Epithelial cell of esophagus (primary cell): ENCODE results near the gene FBXW5.
A peak's percentile ranks its signal among the peaks of the same experiment; 100 is the strongest.

Experiments used
- DNase-seq: peaks from one replicate; pipeline ENCODE4 v3.0.0; 2010; ENCODE audit warnings: low read depth
- H3K4me3 ChIP-seq: 2 replicates; pipeline ENCODE4 v1.5.1; 2011; ENCODE audit warnings: mild to moderate bottlenecking, low read length, control low read depth
- TF ChIP-seq, protein P1 (sequence below): IDR thresholded peaks from 2 replicates; pipeline ENCODE4 v1.5.1; 2011; ENCODE audit warnings: low read depth, mild to moderate bottlenecking, low read length, control low read depth, inconsistent platforms; ENCODE audit not compliant: insufficient read depth; ENCODE audit errors: missing control alignments

The FBXW5 gene

DNA sequence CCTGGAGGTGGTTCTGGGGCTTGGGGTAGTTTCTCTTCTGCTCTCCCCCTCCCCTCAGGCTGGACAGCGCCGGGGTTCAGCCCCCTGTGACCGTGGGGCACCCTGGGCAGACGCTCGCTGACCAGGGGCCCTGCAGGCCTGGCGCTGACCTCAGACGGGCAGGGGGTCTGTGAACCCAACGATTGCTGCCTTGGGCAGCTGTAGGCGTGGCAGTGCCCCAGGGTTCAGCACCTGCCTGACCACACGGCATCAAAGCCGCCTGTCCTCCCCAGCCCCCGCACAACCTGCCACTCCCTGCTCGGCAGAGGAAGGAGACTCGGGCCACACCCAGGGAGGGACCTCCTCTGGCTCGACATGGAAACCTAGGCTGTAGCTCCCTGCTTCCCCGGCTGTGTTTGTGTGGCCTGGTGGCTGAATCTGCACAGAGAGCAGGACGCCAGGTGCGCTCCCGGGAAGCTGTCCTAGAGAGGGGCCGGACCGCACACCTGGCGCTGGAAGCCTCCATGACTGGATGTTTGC, 19.7 kb upstream of the FBXW5 start:
- H3K4me3 ChIP-seq, result no peak overlapping the region
- TF ChIP-seq, protein P1, sequence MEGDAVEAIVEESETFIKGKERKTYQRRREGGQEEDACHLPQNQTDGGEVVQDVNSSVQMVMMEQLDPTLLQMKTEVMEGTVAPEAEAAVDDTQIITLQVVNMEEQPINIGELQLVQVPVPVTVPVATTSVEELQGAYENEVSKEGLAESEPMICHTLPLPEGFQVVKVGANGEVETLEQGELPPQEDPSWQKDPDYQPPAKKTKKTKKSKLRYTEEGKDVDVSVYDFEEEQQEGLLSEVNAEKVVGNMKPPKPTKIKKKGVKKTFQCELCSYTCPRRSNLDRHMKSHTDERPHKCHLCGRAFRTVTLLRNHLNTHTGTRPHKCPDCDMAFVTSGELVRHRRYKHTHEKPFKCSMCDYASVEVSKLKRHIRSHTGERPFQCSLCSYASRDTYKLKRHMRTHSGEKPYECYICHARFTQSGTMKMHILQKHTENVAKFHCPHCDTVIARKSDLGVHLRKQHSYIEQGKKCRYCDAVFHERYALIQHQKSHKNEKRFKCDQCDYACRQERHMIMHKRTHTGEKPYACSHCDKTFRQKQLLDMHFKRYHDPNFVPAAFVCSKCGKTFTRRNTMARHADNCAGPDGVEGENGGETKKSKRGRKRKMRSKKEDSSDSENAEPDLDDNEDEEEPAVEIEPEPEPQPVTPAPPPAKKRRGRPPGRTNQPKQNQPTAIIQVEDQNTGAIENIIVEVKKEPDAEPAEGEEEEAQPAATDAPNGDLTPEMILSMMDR, result no peak
- DNase-seq, result peak; percentile 30

DNA sequence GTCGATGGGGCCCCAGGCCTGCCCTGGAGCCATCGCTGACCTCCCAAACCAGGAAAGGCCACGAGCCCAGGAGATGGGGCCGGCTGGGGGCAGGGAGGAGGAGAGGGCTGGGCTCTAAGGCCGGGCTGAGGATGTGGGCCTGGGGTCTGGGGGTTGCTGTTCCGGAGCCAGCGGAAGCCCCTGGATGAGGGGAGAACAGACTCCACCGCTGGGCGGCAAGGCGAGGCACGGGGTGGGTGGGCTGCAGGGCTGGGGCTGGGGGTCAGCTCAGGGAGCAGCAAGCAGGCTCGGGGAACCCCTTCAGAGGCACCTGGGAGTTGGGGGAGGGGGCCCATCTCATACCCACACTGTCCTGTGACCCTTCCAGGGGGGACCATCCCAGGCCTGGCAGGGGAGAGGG, 19.2 kb upstream of the FBXW5 start:
- DNase-seq, result no peak
- no peak overlapping the region for H3K4me3 ChIP-seq
- TF ChIP-seq, protein P1, result no peak

DNA sequence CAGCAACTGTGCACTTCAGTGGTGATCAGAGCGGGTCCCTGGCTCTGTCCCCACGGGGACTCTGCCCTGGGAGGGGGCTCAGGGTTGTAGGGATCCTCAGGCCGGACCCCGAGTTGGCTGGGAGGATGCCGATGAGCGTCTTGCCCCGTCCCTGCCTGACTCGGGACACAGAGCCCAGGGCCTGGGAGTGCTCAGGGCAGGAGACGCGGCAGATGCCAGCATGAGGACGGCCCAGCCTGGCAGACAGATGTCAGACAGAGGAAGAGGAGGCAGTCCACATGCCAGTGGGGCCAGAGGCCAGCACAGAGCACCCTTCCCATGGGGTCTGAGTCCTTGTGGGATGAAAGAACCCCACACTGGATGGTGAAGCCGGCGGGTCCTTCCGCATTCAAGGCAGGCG, 18.8 kb upstream of the FBXW5 start:
- TF ChIP-seq, protein P1, result no peak
- no peak overlapping the region for H3K4me3 ChIP-seq
- DNase-seq, result no peak

DNA sequence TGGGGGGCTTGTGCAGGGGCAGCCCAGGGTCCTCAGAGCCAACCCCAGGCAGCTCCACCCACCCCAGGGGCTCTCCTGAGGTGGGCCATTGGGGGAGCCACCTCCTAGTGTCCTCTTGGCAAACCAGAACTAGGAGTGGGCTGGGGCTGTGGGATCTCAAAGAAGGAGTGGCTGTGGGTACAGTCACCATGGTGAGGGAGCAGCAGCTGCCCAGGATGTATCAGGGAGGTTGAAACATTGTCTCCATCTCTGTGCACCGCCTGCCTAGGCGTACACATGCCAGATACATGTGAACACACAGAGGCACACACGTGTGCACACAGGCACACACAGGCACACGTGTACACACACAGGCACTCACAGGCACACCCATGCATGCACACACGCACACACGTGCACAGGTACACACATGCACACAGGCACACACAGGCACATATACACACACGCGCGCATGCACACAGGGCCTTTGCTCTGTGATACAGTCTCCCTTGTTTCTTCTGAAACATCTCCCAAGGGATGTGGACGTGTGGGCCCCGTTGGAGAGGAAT, 18.2 kb upstream of the FBXW5 start:
- no peak overlapping the region for H3K4me3 ChIP-seq
- no peak for DNase-seq
- TF ChIP-seq, protein P1, result no peak

DNA sequence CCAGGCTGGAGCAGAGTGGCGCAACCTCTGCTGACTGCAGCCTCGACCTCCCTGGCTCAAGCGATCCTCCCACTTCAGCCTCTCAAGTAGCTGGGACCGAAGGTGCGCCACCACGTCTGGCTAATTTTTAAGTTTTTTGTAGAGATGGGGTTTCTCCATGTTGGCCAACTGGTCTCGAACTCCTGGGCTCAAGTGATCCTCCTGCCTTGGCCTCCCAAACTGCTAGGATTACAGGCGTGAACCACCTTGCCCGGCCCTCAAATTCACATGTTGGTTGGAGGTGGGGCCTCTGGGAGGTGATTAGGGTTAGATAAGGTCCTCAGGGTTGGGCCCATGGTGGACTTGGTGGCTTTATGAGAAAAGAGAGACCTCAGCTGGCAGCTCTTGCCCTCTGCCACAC, 17.6 kb upstream of the FBXW5 start:
- no peak for DNase-seq
- TF ChIP-seq, protein P1, result no peak
- no peak overlapping the region for H3K4me3 ChIP-seq

DNA sequence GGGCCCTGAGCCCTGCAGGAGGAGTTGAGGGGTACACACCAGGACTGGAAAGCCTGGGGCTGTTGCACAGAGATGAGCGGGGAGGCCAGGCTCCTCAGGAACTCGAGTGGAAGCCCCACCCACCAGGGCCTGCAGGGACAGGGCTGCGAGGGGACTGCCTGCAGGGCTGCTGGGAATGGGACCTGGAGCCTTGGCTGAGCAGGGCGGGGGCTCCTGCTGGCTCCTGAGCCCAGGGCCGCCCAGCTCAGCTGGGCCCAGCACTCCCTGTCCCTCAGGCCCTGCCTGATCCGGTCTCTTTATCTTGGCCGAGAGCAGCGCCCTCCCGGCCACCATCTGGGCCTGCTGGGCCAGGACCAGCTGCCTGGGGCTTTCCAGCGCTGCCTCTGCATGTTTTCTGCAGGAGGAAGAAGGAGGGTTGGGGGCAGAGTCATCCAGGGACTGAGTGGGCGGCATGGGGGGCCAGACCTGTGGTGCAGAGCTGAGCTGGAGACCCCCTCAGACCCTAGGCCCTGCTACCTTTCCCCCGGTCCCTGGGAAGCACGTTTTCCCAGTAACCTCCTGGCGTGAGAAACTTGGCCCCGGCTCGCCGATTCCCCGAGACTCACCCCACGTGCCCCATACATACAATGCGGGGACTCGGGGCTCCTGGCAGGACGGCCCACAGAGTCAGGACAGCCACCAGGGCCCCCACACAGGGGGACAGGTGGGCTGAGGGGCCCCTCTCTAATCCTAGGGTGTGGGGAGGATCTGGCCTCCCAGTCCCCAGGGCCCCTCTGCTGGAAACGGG, 16.9 kb upstream of the FBXW5 start:
- no peak for DNase-seq
- H3K4me3 ChIP-seq, result no peak overlapping the region
- TF ChIP-seq, protein P1, result no peak

DNA sequence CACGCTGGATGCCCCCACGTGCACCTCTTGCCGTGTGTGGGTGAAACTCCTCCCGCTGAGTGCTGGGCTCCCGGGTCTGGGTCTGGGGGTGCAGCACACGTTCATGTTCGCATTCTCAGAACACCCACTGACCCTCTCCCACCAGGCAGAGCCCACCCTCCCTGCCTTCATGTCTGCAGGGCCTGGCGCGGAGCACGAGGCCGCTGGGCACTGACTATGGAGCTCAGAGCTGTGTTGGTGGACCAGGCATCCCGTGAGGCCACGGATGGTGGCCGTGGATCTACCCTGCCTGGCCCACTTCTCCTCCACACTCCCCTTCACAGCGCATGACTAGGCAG, 16.4 kb upstream of the FBXW5 start:
- H3K4me3 ChIP-seq, result no peak overlapping the region
- DNase-seq, result no peak
- TF ChIP-seq, protein P1, result no peak
